DND-41 (cell line): ENCODE measurements around the gene SMURF1.

ENCODE experiments used
- ATAC-seq: fragments of 200-7000 bp; cut with Tn5 transposase; 3 replicates; pipeline ENCODE4 v1.9.1; 2021; ENCODE audit warnings: low read depth; ENCODE audit not compliant: insufficient read depth
- DNase-seq: peaks from one replicate; pipeline ENCODE4 v3.0.0-alpha.2; 2020
- H2AFZ ChIP-seq: 2 replicates; pipeline ENCODE4 v1.6.0; 2012; ENCODE audit warnings: low read depth, low read length
- H3K27ac ChIP-seq: 2 replicates; pipeline ENCODE4 v1.5.1; 2012; ENCODE audit warnings: low read length, inconsistent platforms
- H3K27me3 ChIP-seq: fragments of 200-600 bp; sonication (generic); 2 replicates; pipeline ENCODE4 v1.6.0; 2012; ENCODE audit warnings: low read length, mild to moderate bottlenecking, inconsistent platforms; ENCODE audit not compliant: insufficient read depth, poor library complexity
- H3K36me3 ChIP-seq: 2 replicates; pipeline ENCODE4 v1.5.1; 2012; ENCODE audit warnings: low read length, inconsistent platforms; ENCODE audit not compliant: insufficient read depth
- H3K4me1 ChIP-seq: 2 replicates; pipeline ENCODE4 v1.5.1; 2012; ENCODE audit warnings: mild to moderate bottlenecking, low read length; ENCODE audit not compliant: insufficient read depth
- H3K4me2 ChIP-seq: 2 replicates; pipeline ENCODE4 v1.6.0; 2012; ENCODE audit warnings: mild to moderate bottlenecking, moderate library complexity, low read length, inconsistent platforms; ENCODE audit not compliant: insufficient read depth
- H3K4me3 ChIP-seq, 2 experiments: fragments of 200-600 bp in 1 of 2; shearing (Covaris generic) in 1 of 2; 2 replicates each; pipeline ENCODE4 v1.5.1; 2012 to 2016; ENCODE audit warnings: inconsistent platforms in 2 of 2, low read length in 2 of 2, mild to moderate bottlenecking in 2 of 2, low read depth in 1 of 2, moderate library complexity in 1 of 2
- H3K79me2 ChIP-seq: 2 replicates; pipeline ENCODE4 v1.6.0; 2012; ENCODE audit warnings: low read length, inconsistent platforms; ENCODE audit not compliant: insufficient read depth
- H3K9ac ChIP-seq: 2 replicates; pipeline ENCODE4 v1.6.0; 2012; ENCODE audit warnings: low read depth, mild to moderate bottlenecking, inconsistent platforms, low read length, moderate library complexity
- H3K9me3 ChIP-seq: 2 replicates; pipeline ENCODE4 v1.5.1; 2012; ENCODE audit warnings: low read length, moderate library complexity, mild to moderate bottlenecking, inconsistent platforms; ENCODE audit not compliant: insufficient read depth, severe bottlenecking
- H4K20me1 ChIP-seq: 2 replicates; pipeline ENCODE4 v1.6.0; 2012; ENCODE audit warnings: low read length; ENCODE audit not compliant: insufficient read depth
- EZH2 ChIP-seq: IDR thresholded peaks from 3 replicates; pipeline ENCODE4 v1.6.1; 2012; ENCODE audit warnings: borderline replicate concordance, low read depth, mild to moderate bottlenecking, moderate library complexity, low read length, inconsistent platforms; ENCODE audit not compliant: severe bottlenecking
- TF ChIP-seq, protein P1 (sequence below): IDR thresholded peaks from 2 replicates; pipeline ENCODE4 v1.5.1; 2012; ENCODE audit warnings: borderline replicate concordance, low read length, moderate library complexity, mild to moderate bottlenecking; ENCODE audit not compliant: poor library complexity, severe bottlenecking; ENCODE audit errors: extremely low read depth

SMURF1 gene

DNA sequence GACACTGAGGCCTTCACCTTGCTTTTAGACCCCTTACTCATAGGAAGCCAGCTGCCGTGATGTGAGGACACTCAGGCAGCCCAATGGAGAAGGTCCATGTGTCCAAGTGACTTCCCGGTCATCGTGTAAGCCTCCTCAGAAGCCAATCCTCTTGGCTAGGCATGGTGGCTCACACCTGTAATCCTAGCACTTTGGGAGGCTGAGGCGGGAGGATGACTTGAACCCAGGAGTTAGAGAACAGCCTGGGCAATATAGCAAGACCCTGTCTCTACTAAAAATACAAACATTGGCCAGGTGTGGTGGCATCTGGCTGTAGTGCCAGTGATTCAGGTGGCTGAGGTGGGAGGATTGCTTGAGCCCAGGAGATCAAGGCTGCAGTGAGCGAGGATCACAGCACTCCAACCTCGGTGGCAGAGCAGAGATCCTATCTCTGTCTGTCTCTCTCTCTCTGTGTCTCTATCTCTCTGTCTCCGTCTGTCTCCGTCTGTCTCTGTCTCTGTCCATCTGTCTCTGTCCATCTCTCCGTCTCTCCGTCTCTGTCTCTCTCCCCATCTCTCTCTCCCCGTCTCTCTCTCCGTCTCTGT is 36.3 kb upstream of the SMURF1 start:
- ATAC-seq (no peak), DNase-seq (no peak)
- no peaks in the 10 kb centered on the region for H4K20me1 ChIP-seq
- H3K4me2 ChIP-seq = no peak overlapping the region
- no peaks in the 10 kb centered on the region for H3K27me3 ChIP-seq
- no peak overlapping the region for H3K27ac ChIP-seq
- no peak overlapping the region for H2AFZ ChIP-seq
- no peak overlapping the region for H3K9ac ChIP-seq
- TF ChIP-seq EZH2 = no peak
- TF ChIP-seq, protein P1, sequence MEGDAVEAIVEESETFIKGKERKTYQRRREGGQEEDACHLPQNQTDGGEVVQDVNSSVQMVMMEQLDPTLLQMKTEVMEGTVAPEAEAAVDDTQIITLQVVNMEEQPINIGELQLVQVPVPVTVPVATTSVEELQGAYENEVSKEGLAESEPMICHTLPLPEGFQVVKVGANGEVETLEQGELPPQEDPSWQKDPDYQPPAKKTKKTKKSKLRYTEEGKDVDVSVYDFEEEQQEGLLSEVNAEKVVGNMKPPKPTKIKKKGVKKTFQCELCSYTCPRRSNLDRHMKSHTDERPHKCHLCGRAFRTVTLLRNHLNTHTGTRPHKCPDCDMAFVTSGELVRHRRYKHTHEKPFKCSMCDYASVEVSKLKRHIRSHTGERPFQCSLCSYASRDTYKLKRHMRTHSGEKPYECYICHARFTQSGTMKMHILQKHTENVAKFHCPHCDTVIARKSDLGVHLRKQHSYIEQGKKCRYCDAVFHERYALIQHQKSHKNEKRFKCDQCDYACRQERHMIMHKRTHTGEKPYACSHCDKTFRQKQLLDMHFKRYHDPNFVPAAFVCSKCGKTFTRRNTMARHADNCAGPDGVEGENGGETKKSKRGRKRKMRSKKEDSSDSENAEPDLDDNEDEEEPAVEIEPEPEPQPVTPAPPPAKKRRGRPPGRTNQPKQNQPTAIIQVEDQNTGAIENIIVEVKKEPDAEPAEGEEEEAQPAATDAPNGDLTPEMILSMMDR = no peak
- H3K4me3 ChIP-seq = no peak overlapping the region
- H3K4me1 ChIP-seq = no peaks in the 10 kb centered on the region
- no peaks in the 10 kb centered on the region for H3K36me3 ChIP-seq
- H3K9me3 ChIP-seq = no peaks in the 10 kb centered on the region
- no peaks in the 10 kb centered on the region for H3K79me2 ChIP-seq

DNA sequence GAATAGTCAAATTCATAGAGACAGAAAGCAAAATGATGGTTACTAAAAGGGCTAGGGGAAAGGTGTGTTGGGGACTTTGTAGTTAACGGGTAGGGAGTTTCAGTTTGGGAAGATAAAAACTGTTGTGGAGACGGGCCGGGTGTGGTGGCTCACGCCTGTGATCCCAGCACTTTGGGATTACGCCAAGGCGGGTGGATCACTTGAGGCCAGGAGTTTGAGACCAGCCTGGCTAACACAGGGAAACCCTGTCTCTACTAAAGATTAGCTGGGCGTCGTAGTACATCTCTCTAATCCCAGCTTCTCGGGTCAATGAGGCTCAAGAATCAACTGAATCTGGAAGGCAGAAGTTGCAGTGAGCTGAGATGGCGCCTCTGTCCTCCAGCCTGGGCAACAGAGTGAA is 33.3 kb upstream of the SMURF1 start:
- Histone ChIP-seq H3K4me3 (no peak overlapping the region), H4K20me1 (no peaks in the 10 kb centered on the region), H3K9me3 (no peaks in the 10 kb centered on the region), H3K36me3 (no peaks in the 10 kb centered on the region), H2AFZ (no peak overlapping the region), H3K27me3 (peaks cover 6% of the 10 kb centered on the region), H3K79me2 (no peaks in the 10 kb centered on the region), H3K9ac (no peak overlapping the region), H3K4me2 (no peak overlapping the region), H3K27ac (no peak overlapping the region), H3K4me1 (no peaks in the 10 kb centered on the region)
- TF ChIP-seq, protein P1 = no peak
- no peak for TF ChIP-seq EZH2
- DNase-seq = no peak
- no peak for ATAC-seq

DNA sequence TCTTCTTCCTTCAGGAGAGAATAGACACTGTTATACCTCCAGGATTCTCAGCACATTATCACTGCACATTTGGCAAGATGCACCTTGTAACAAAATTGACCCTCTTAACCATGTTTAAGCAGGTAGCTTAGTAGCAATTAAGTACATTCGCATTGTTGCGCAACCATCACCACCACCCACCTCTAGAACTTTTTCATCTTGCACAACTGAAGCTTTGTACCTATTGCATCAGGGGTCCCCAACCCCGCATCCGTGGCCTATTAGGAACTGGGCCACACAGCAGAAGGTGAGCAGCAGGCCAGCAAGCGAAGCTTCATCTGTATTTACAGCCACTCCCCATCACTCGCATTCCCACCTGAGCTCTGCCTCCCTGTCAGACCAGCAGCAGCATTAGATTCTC is 29.9 kb upstream of the SMURF1 start:
- Histone ChIP-seq H3K27ac (no peak overlapping the region), H3K4me3 (no peak overlapping the region), H3K4me2 (no peak overlapping the region), H3K27me3 (peaks cover 6% of the 10 kb centered on the region), H3K79me2 (no peaks in the 10 kb centered on the region), H3K9ac (no peak overlapping the region), H3K36me3 (no peaks in the 10 kb centered on the region), H3K9me3 (no peaks in the 10 kb centered on the region), H3K4me1 (no peaks in the 10 kb centered on the region), H4K20me1 (no peaks in the 10 kb centered on the region), H2AFZ (no peak overlapping the region)
- DNase-seq (no peak), ATAC-seq (no peak)
- TF ChIP-seq, protein P1 = no peak
- TF ChIP-seq EZH2 = no peak

DNA sequence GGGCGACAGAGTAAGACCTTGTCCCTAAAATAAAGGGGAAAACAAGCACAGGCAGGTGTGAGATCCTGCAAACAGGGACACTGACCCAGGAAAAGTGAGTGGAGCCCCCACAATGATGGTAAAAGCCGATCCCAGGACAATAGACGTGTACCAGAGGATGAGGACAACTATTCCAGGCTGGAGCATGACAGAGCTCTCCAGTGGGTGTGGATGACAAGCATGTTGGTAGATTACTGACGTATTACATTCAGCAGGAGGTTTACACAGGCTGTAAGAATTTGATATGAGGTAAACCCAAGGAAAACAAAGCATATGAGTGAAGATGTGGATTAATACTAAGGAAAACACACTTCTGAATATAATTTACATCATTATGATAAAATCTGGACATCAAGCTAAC is 27.8 kb upstream of the SMURF1 start:
- no peak overlapping the region for H2AFZ ChIP-seq
- H3K4me2 ChIP-seq = no peak overlapping the region
- no peaks in the 10 kb centered on the region for H3K4me1 ChIP-seq
- ATAC-seq (no peak), DNase-seq (no peak)
- H3K4me3 ChIP-seq = no peak overlapping the region
- H3K9me3 ChIP-seq = no peaks in the 10 kb centered on the region
- H3K27me3 ChIP-seq = peaks cover 6% of the 10 kb centered on the region
- H4K20me1 ChIP-seq = no peaks in the 10 kb centered on the region
- H3K27ac ChIP-seq = no peak overlapping the region
- H3K36me3 ChIP-seq = no peaks in the 10 kb centered on the region
- TF ChIP-seq EZH2 = no peak
- TF ChIP-seq, protein P1 = no peak
- H3K9ac ChIP-seq = no peak overlapping the region
- no peaks in the 10 kb centered on the region for H3K79me2 ChIP-seq
